Measurements from ENCODE around the gene GSTCD.
"Not testable (repeated sequence)": the region's sequence is repeated elsewhere in the genome, so short reads cannot be mapped to it uniquely, and the experiment has no call there.

Gene GSTCD

GRCh38 chr4:105715692-105716278 is 7.2 kb downstream of the GSTCD start:
- DNase-seq (ENCODE audit: low read depth in 1 of 2, low spot score in 1 of 2) = no peak

GRCh38 chr4:105719204-105719603 is 10.6 kb downstream of the GSTCD start:
- no peak for DNase-seq (ENCODE audit: low read depth in 1 of 2, low spot score in 1 of 2)

GRCh38 chr4:105725623-105726022 is 17.0 kb downstream of the GSTCD start:
- no peak for DNase-seq (ENCODE audit: low read depth in 1 of 2, low spot score in 1 of 2)

GRCh38 chr4:105729895-105730294 is 21.3 kb downstream of the GSTCD start:
- DNase-seq (ENCODE audit: low read depth in 1 of 2, low spot score in 1 of 2) = not testable (repeated sequence)

- not testable (repeated sequence) for DNase-seq (ENCODE audit: low read depth in 1 of 2, low spot score in 1 of 2)
These were observed 26.6 kb downstream of the GSTCD start for GRCh38 chr4:105735217-105735616.

- no peak for DNase-seq (ENCODE audit: low read depth in 1 of 2, low spot score in 1 of 2)
These were observed 33.0 kb downstream of the GSTCD start for GRCh38 chr4:105741548-105741947.

GRCh38 chr4:105748222-105748621 is 39.6 kb downstream of the GSTCD start:
- DNase-seq (ENCODE audit: low read depth in 1 of 2, low spot score in 1 of 2) = no peak

- no peak for DNase-seq (ENCODE audit: low read depth in 1 of 2, low spot score in 1 of 2)
These were observed 43.2 kb downstream of the GSTCD start for GRCh38 chr4:105751718-105752299.

GRCh38 chr4:105753361-105753760 is 44.8 kb downstream of the GSTCD start:
- no peak for DNase-seq (ENCODE audit: low read depth in 1 of 2, low spot score in 1 of 2)

GRCh38 chr4:105755375-105755774 is 46.8 kb downstream of the GSTCD start:
- DNase-seq (ENCODE audit: low read depth in 1 of 2, low spot score in 1 of 2) = no peak

- no peak for DNase-seq (ENCODE audit: low read depth in 1 of 2, low spot score in 1 of 2)
These were observed 50.4 kb downstream of the GSTCD start for GRCh38 chr4:105758958-105759357.

GRCh38 chr4:105765690-105766407 is 57.3 kb downstream of the GSTCD start:
- DNase-seq (ENCODE audit: low read depth in 1 of 2, low spot score in 1 of 2) = no peak

GRCh38 chr4:105767579-105767978 is 59.0 kb downstream of the GSTCD start:
- no peak for DNase-seq (ENCODE audit: low read depth in 1 of 2, low spot score in 1 of 2)

- not testable (repeated sequence) for DNase-seq (ENCODE audit: low read depth in 1 of 2, low spot score in 1 of 2)
These were observed 61.9 kb downstream of the GSTCD start for GRCh38 chr4:105770524-105770923.

- DNase-seq (ENCODE audit: low read depth in 1 of 2, low spot score in 1 of 2) = not testable (repeated sequence)
These were observed 63.5 kb downstream of the GSTCD start for GRCh38 chr4:105772065-105772464.

GRCh38 chr4:105775760-105776415 is 67.3 kb downstream of the GSTCD start:
- DNase-seq (ENCODE audit: low read depth in 1 of 2, low spot score in 1 of 2) = not testable (repeated sequence)

- DNase-seq (ENCODE audit: low read depth in 1 of 2, low spot score in 1 of 2) = no peak
These were observed 71.6 kb downstream of the GSTCD start for GRCh38 chr4:105780176-105780575.

- DNase-seq (ENCODE audit: low read depth in 1 of 2, low spot score in 1 of 2) = no peak
These were observed 76.2 kb downstream of the GSTCD start for GRCh38 chr4:105784761-105785160.

GRCh38 chr4:105785792-105786191 is 77.2 kb downstream of the GSTCD start:
- no peak for DNase-seq (ENCODE audit: low read depth in 1 of 2, low spot score in 1 of 2)

- no peak for DNase-seq (ENCODE audit: low read depth in 1 of 2, low spot score in 1 of 2)
These were observed 78.2 kb downstream of the GSTCD start for GRCh38 chr4:105786748-105787147.

- DNase-seq (ENCODE audit: low read depth in 1 of 2, low spot score in 1 of 2) = no peak
These were observed 88.6 kb downstream of the GSTCD start for GRCh38 chr4:105797225-105797624.
